ENCODE measurements around the gene ZNF423. TPM values are rescaled to one million over a fixed set of nuclear protein-coding genes. Genes with fewer than 3 reads are reported as not detected.

ZNF423 gene
- total RNA-seq, 3 donors from 2014 or later (not counting 1 experiment from before 2014, with no cell fraction given): not detected

DNA sequence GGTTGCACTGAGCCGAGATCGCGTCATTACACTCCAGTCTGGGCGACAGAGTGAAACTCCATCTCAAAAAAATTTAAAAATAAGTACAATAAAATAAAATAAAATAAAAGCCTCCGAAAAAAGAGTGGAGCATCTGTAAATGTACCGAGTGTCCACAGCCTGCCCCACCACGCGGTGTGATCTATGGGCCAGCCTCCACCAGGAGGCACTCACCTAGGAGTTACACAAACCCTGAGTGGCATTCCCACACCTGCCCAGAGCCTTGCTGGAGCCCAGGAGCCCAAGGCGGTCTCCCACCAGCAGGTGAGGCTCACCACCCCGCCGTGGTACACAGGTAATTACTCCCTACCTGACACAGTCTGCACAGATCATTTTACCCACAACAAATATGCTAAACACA is 183.2 kb downstream of the ZNF423 start:
- 89% methylated on average over 10 of the region's 11 CpGs for WGBS (ENCODE audit: insufficient coverage)
- no peaks in the 10 kb centered on the region for H3K36me3 ChIP-seq (ENCODE audit: control insufficient read depth, insufficient read depth, low read length)
- TF ChIP-seq CTCF (IDR thresholded peaks at IDR 0.05): no peak

GRCh38 chr16:49671333-49671732 is 184.6 kb downstream of the ZNF423 start:
- Mint-ChIP-seq H3K36me3 (no peaks in the 10 kb centered on the region), H3K9me3 (no peaks in the 10 kb centered on the region), H3K27ac (no peak overlapping the region), H3K27me3 (ENCODE audit: low read depth in 2 of 2) (no peaks in the 10 kb centered on the region), H3K4me3 (no peak overlapping the region), H3K4me1 (no peaks in the 10 kb centered on the region)
- ATAC-seq (no peak), DNase-seq (no peak)
- no peaks in the 10 kb centered on the region for H3K27me3 ChIP-seq (ENCODE audit: control insufficient read depth, insufficient read depth, low read length)
- intact Hi-C loops (cut with micrococcal nuclease): no loop called here
- no peak overlapping the region for H3K27ac ChIP-seq (ENCODE audit: low read length)
- 94% methylated on average over 8 of the region's 12 CpGs for WGBS (ENCODE audit: insufficient coverage)
- H3K36me3 ChIP-seq (ENCODE audit: control insufficient read depth, insufficient read depth, low read length): no peaks in the 10 kb centered on the region
- H3K4me1 ChIP-seq (ENCODE audit: control insufficient read depth, insufficient read depth, low read length): no peaks in the 10 kb centered on the region
- TF ChIP-seq CTCF (IDR thresholded peaks at IDR 0.05): no peak
- no peaks in the 10 kb centered on the region for H3K9me3 ChIP-seq (ENCODE audit: control insufficient read depth, insufficient read depth, low read length)
- no peak overlapping the region for H3K4me3 ChIP-seq (ENCODE audit: low read length)

More for the DNA sequence above, 183.2 kb downstream of the ZNF423 start:
- Mint-ChIP-seq H3K4me1 (no peaks in the 10 kb centered on the region), H3K9me3 (no peaks in the 10 kb centered on the region), H3K36me3 (no peaks in the 10 kb centered on the region), H3K27ac (no peak overlapping the region), H3K4me3 (no peak overlapping the region), H3K27me3 (ENCODE audit: low read depth in 2 of 2) (no peaks in the 10 kb centered on the region)
- Histone ChIP-seq H3K27me3 (ENCODE audit: control insufficient read depth, insufficient read depth, low read length) (no peaks in the 10 kb centered on the region), H3K4me3 (ENCODE audit: low read length) (no peak overlapping the region), H3K27ac (ENCODE audit: low read length) (no peak overlapping the region), H3K9me3 (ENCODE audit: control insufficient read depth, insufficient read depth, low read length) (no peaks in the 10 kb centered on the region), H3K4me1 (ENCODE audit: control insufficient read depth, insufficient read depth, low read length) (no peaks in the 10 kb centered on the region)
- no peak for ATAC-seq
- intact Hi-C loops (cut with micrococcal nuclease): no loop called here
- DNase-seq: no peak

DNA sequence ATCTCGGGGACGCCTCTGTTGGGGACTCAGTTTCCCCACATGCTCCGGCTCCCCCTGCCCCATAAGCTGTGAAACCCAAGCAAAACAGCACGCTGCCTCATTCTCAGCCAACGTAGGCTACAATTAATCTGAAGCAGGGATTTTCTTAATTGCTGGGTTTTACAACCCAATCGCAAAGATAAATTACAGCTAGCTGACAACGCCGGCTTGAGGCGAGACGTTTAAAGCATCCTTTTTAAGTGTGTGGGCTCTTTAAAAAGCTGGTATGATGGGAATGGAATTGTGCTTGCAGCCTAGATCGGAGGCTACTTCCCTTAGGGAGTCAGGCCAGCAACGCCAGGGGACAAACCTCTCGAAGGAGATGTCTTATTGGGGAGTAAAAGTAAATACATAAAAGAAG is 185.3 kb downstream of the ZNF423 start:
- TF ChIP-seq CTCF (IDR thresholded peaks at IDR 0.05): no peak
- Mint-ChIP-seq H3K4me1 (no peaks in the 10 kb centered on the region), H3K9me3 (no peaks in the 10 kb centered on the region), H3K36me3 (no peaks in the 10 kb centered on the region), H3K27ac (no peak overlapping the region), H3K4me3 (no peak overlapping the region), H3K27me3 (ENCODE audit: low read depth in 2 of 2) (no peaks in the 10 kb centered on the region)
- H3K4me3 ChIP-seq (ENCODE audit: low read length): no peak overlapping the region
- ATAC-seq (no peak), DNase-seq (no peak)
- WGBS (ENCODE audit: insufficient coverage): 89% methylated on average over 11 of the region's 13 CpGs
- intact Hi-C loops (cut with micrococcal nuclease): no loop called here
- no peaks in the 10 kb centered on the region for H3K36me3 ChIP-seq (ENCODE audit: control insufficient read depth, insufficient read depth, low read length)
- no peak overlapping the region for H3K27ac ChIP-seq (ENCODE audit: low read length)
- no peaks in the 10 kb centered on the region for H3K9me3 ChIP-seq (ENCODE audit: control insufficient read depth, insufficient read depth, low read length)
- no peaks in the 10 kb centered on the region for H3K4me1 ChIP-seq (ENCODE audit: control insufficient read depth, insufficient read depth, low read length)
- no peaks in the 10 kb centered on the region for H3K27me3 ChIP-seq (ENCODE audit: control insufficient read depth, insufficient read depth, low read length)

GRCh38 chr16:49665482-49666230 is 190.3 kb downstream of the ZNF423 start:
- Mint-ChIP-seq H3K4me3 (no peak overlapping the region), H3K27ac (no peak overlapping the region), H3K27me3 (ENCODE audit: low read depth in 2 of 2) (no peaks in the 10 kb centered on the region), H3K4me1 (no peaks in the 10 kb centered on the region), H3K36me3 (no peaks in the 10 kb centered on the region), H3K9me3 (no peaks in the 10 kb centered on the region)
- no peaks in the 10 kb centered on the region for H3K9me3 ChIP-seq (ENCODE audit: control insufficient read depth, insufficient read depth, low read length)
- H3K36me3 ChIP-seq (ENCODE audit: control insufficient read depth, insufficient read depth, low read length): no peaks in the 10 kb centered on the region
- no peaks in the 10 kb centered on the region for H3K4me1 ChIP-seq (ENCODE audit: control insufficient read depth, insufficient read depth, low read length)
- no peak for ATAC-seq
- no peaks in the 10 kb centered on the region for H3K27me3 ChIP-seq (ENCODE audit: control insufficient read depth, insufficient read depth, low read length)
- WGBS (ENCODE audit: insufficient coverage): 92% methylated on average over 17 of the region's 18 CpGs
- intact Hi-C loops (cut with micrococcal nuclease): no loop called here
- H3K27ac ChIP-seq (ENCODE audit: low read length): no peak overlapping the region
- DNase-seq: no peak
- no peak for TF ChIP-seq CTCF (IDR thresholded peaks at IDR 0.05)
- no peak overlapping the region for H3K4me3 ChIP-seq (ENCODE audit: low read length)
